IMR-90 (cell line): ENCODE measurements around the gene SLC6A12. TPM values are rescaled to one million over a fixed set of nuclear protein-coding genes. Genes with fewer than 3 reads are reported as not detected.

Experiments
- ATAC-seq: fragments of 200-7000 bp; cut with Tn5 transposase; 2 replicates; pipeline ENCODE4 v1.9.1; 2020; ENCODE audit warnings: low read depth, mild to moderate bottlenecking, moderate library complexity
- BruUV-seq: library from RNA; stranded (reverse); fragments of 400-500 nt; replicated peaks from 2 replicates; lab custom pipeline; 2021; lab: Mats Ljungman, UMichigan
- CTCF ChIA-PET: fragments of 300-600 bp; formaldehyde crosslinking; extraction: SDS; loops from one replicate; lab custom pipeline; 2021; ENCODE audit warnings: antibody characterized with exemption; lab: Yijun Ruan, JAX
- POLR2A ChIA-PET: fragments of 300-600 bp; sonication (Branson Sonifier 250); formaldehyde crosslinking; loops from one replicate; lab custom pipeline; 2022; ENCODE audit warnings: antibody characterized with exemption; ENCODE audit not compliant: unreplicated experiment; lab: Charles Lee
- DNase-seq: peaks from one replicate; pipeline ENCODE4 v3.0.0; 2013
- H2AFZ ChIP-seq: replicated peaks from 2 replicates; pipeline ENCODE3; 2013; ENCODE audit warnings: low read length, mild to moderate bottlenecking; ENCODE audit not compliant: poor library complexity
- H2AK5ac ChIP-seq: 2 replicates; pipeline ENCODE4 v1.6.1; 2013; ENCODE audit warnings: low read depth, low read length, inconsistent platforms
- H2AK9ac ChIP-seq: replicated peaks from 2 replicates; pipeline ENCODE3; 2013; ENCODE audit warnings: mild to moderate bottlenecking, low read depth, low read length, moderate library complexity; ENCODE audit not compliant: poor library complexity
- H2BK120ac ChIP-seq: 2 replicates; pipeline ENCODE4 v1.6.1; 2013; ENCODE audit warnings: low read depth, low read length, inconsistent platforms
- H2BK15ac ChIP-seq: 3 replicates; pipeline ENCODE4 v1.6.1; 2013; ENCODE audit warnings: low read depth, low read length, inconsistent platforms
- H2BK20ac ChIP-seq: 2 replicates; pipeline ENCODE4 v1.6.1; 2013; ENCODE audit warnings: low read depth, mild to moderate bottlenecking, inconsistent platforms, low read length, moderate library complexity
- H2BK5ac ChIP-seq: 2 replicates; pipeline ENCODE4 v1.6.1; 2013; ENCODE audit warnings: mild to moderate bottlenecking, low read depth, low read length, inconsistent platforms; ENCODE audit not compliant: poor library complexity, severe bottlenecking
- H3K14ac ChIP-seq: replicated peaks from 2 replicates; pipeline ENCODE4 v1.6.1; 2013; ENCODE audit warnings: low read depth, low read length, inconsistent platforms
- H3K18ac ChIP-seq: 2 replicates; pipeline ENCODE4 v1.6.1; 2013; ENCODE audit warnings: low read depth, low read length, control low read depth
- H3K23ac ChIP-seq: 2 replicates; pipeline ENCODE4 v1.6.1; 2013; ENCODE audit warnings: low read depth, low read length, inconsistent platforms
- H3K27ac ChIP-seq: 2 replicates; pipeline ENCODE4 v1.5.1; 2013; ENCODE audit warnings: mild to moderate bottlenecking, control low read depth, low read length; ENCODE audit not compliant: insufficient read depth
- H3K27me3 ChIP-seq: 2 replicates; pipeline ENCODE4 v1.6.1; 2013; ENCODE audit warnings: low read length; ENCODE audit not compliant: control insufficient read depth, insufficient read depth
- H3K36me3 ChIP-seq: 2 replicates; pipeline ENCODE4 v1.6.1; 2013; ENCODE audit warnings: low read length, mixed read lengths; ENCODE audit not compliant: control insufficient read depth, insufficient read depth
- H3K4ac ChIP-seq: 2 replicates; pipeline ENCODE4 v1.6.1; 2013; ENCODE audit warnings: low read depth, low read length, inconsistent platforms
- H3K4me1 ChIP-seq: 2 replicates; pipeline ENCODE4 v1.6.1; 2013; ENCODE audit warnings: low read length, mixed read lengths; ENCODE audit not compliant: control insufficient read depth, insufficient read depth
- H3K4me2 ChIP-seq: 2 replicates; pipeline ENCODE4 v1.6.1; 2013; ENCODE audit warnings: low read depth, mild to moderate bottlenecking, control low read depth, low read length, moderate library complexity
- H3K4me3 ChIP-seq: 2 replicates; pipeline ENCODE4 v1.5.1; 2013; ENCODE audit warnings: low read depth, mild to moderate bottlenecking, control low read depth, low read length, moderate library complexity; ENCODE audit not compliant: insufficient read depth
- H3K56ac ChIP-seq: 2 replicates; pipeline ENCODE4 v1.6.1; 2013; ENCODE audit warnings: low read length, inconsistent platforms; ENCODE audit not compliant: insufficient read depth; ENCODE audit errors: extremely low read depth
- H3K79me1 ChIP-seq, 2 experiments: 2 replicates each; pipeline ENCODE4 v1.6.1; 2013; ENCODE audit warnings: low read length in 2 of 2, inconsistent platforms in 1 of 2, low read depth in 1 of 2
- H3K9ac ChIP-seq: 2 replicates; pipeline ENCODE4 v1.6.1; 2013; ENCODE audit warnings: low read depth, low read length, control low read depth
- H3K9me1 ChIP-seq: 2 replicates; pipeline ENCODE4 v1.6.1; 2013; ENCODE audit warnings: low read length, inconsistent platforms; ENCODE audit not compliant: insufficient read depth
- H3K9me3 ChIP-seq: 2 replicates; pipeline ENCODE4 v1.6.1; 2013; ENCODE audit warnings: low read length; ENCODE audit not compliant: control insufficient read depth, insufficient read depth
- H4K20me1 ChIP-seq: 2 replicates; pipeline ENCODE4 v1.6.1; 2013; ENCODE audit warnings: low read length, inconsistent platforms; ENCODE audit not compliant: insufficient read depth
- H4K5ac ChIP-seq: 2 replicates; pipeline ENCODE4 v1.6.1; 2013; ENCODE audit warnings: mild to moderate bottlenecking, low read depth, low read length, control low read depth
- H4K8ac ChIP-seq, 2 experiments: 2 replicates each; pipeline ENCODE4 v1.6.1; 2013; ENCODE audit warnings: low read depth in 2 of 2, low read length in 2 of 2, control low read depth in 1 of 2, inconsistent platforms in 1 of 2
- H4K91ac ChIP-seq: 2 replicates; pipeline ENCODE4 v1.6.1; 2013; ENCODE audit warnings: low read depth, low read length, inconsistent platforms; ENCODE audit not compliant: insufficient read depth
- BHLHE40 ChIP-seq: fragments of 150-350 bp; IDR thresholded peaks from 2 replicates; pipeline ENCODE4 v1.6.1; 2016; ENCODE audit warnings: mild to moderate bottlenecking, low read depth, low read length
- CEBPB ChIP-seq: IDR thresholded peaks from 2 replicates; pipeline ENCODE4 v1.6.1; 2012; ENCODE audit warnings: low read depth, low read length, improper control_type of control experiment
- CHD1 ChIP-seq: IDR thresholded peaks from 2 replicates; pipeline ENCODE4 v1.6.1; 2012; ENCODE audit warnings: low read depth, low read length, improper control_type of control experiment
- FOS ChIP-seq: fragments of 150-350 bp; IDR thresholded peaks from 2 replicates; pipeline ENCODE4 v1.6.1; 2016; ENCODE audit warnings: low read depth, low read length
- MAFK ChIP-seq: IDR thresholded peaks from 2 replicates; pipeline ENCODE4 v1.6.1; 2012; ENCODE audit warnings: low read depth, low read length, improper control_type of control experiment
- MAZ ChIP-seq: IDR thresholded peaks from 2 replicates; pipeline ENCODE4 v1.6.1; 2012; ENCODE audit warnings: low read depth, mild to moderate bottlenecking, low read length, improper control_type of control experiment, moderate library complexity, borderline replicate concordance
- MXI1 ChIP-seq: IDR thresholded peaks from 2 replicates; pipeline ENCODE4 v1.6.1; 2012; ENCODE audit warnings: low read depth, mild to moderate bottlenecking, low read length, moderate library complexity, borderline replicate concordance
- NFE2L2 ChIP-seq: fragments of 150-350 bp; IDR thresholded peaks from 2 replicates; pipeline ENCODE4 v1.6.1; 2016; ENCODE audit warnings: low read depth, mild to moderate bottlenecking, low read length
- POLR2A ChIP-seq: IDR thresholded peaks from 2 replicates; pipeline ENCODE4 v1.6.1; 2012; ENCODE audit warnings: mild to moderate bottlenecking, low read depth, low read length
- RAD21 ChIP-seq: IDR thresholded peaks from 2 replicates; pipeline ENCODE4 v1.6.1; 2012; ENCODE audit warnings: low read length, improper control_type of control experiment
- RCOR1 ChIP-seq: IDR thresholded peaks from 2 replicates; pipeline ENCODE4 v1.6.1; 2012; ENCODE audit warnings: mild to moderate bottlenecking, low read length, improper control_type of control experiment; ENCODE audit not compliant: insufficient replicate concordance
- RFX5 ChIP-seq: IDR thresholded peaks from 2 replicates; pipeline ENCODE4 v1.8.0; 2012; ENCODE audit warnings: low read depth, mild to moderate bottlenecking, low read length, moderate library complexity
- SMC3 ChIP-seq: fragments of 150-350 bp; IDR thresholded peaks from 2 replicates; pipeline ENCODE4 v1.6.1; 2016; ENCODE audit warnings: low read depth, mild to moderate bottlenecking, antibody characterized with exemption, low read length, moderate library complexity
- WGBS, 2 experiments: methylation state at CpG; one replicate each; pipeline versions ENCODE4 v1.1.5 to v1.1.7; 2013; ENCODE audit warnings: missing lambda C conversion rate in 2 of 2; ENCODE audit not compliant: insufficient read length in 1 of 2; ENCODE audit errors: extremely low coverage in 2 of 2; 5-methylcytosine and 5-hydroxymethylcytosine counted together
- dilution Hi-C: fragments of 300-500 bp; cut with HindIII; formaldehyde crosslinking; loops from one replicate; pipeline ENCODE4 v1.14.3; 2018; ENCODE audit warnings: low sequenced_read_pairs; ENCODE audit not compliant: unreplicated experiment
- in situ Hi-C: fragments of 300-500 bp; cut with MboI; formaldehyde crosslinking; loops from 3 replicates; pipeline ENCODE4 v1.14.3; 2019; ENCODE audit warnings: low sequenced_read_pairs, inconsistent platforms, mixed read lengths
- intact Hi-C: fragments of 100-400 bp; cut with micrococcal nuclease; formaldehyde crosslinking; loops from 2 replicates; pipeline ENCODE4 v1.10.0; 2022
- polyA plus RNA-seq, 3 experiments: library from polyadenylated mRNA; depleted of rRNA; stranded (reverse); fragments of >200 nt; gene quantifications; 2 replicates each; pipeline ENCODE4 v1.2.3, GENCODE V29; 2012; ENCODE audit warnings: low replicate concordance in 1 of 3
- total RNA-seq: library from RNA; depleted of rRNA; stranded (reverse); fragments of >200 nt; gene quantifications from 2 replicates; pipeline ENCODE4 v1.2.3, GENCODE V29; 2012
- TF ChIP-seq, protein P1 (sequence below): conservative IDR thresholded peaks from 2 replicates; pipeline ENCODE4 v1.5.1; 2012; ENCODE audit warnings: mild to moderate bottlenecking, low read depth, low read length, improper control_type of control experiment
- TF ChIP-seq, protein P2 (sequence below): fragments of 150-350 bp; IDR thresholded peaks from 2 replicates; pipeline ENCODE4 v1.6.1; 2017; ENCODE audit warnings: mild to moderate bottlenecking, antibody characterized with exemption, low read length, low read depth
- TF ChIP-seq, protein P3 (sequence below): fragments of 150-350 bp; IDR thresholded peaks from 2 replicates; pipeline ENCODE4 v1.6.1; 2016; ENCODE audit warnings: low read depth, mild to moderate bottlenecking, low read length, moderate library complexity, borderline replicate concordance

SLC6A12 gene
- total and polyA plus RNA-seq, 2 of the 4 experiments (the other 2 are of a cell fraction), result not detected

DNA sequence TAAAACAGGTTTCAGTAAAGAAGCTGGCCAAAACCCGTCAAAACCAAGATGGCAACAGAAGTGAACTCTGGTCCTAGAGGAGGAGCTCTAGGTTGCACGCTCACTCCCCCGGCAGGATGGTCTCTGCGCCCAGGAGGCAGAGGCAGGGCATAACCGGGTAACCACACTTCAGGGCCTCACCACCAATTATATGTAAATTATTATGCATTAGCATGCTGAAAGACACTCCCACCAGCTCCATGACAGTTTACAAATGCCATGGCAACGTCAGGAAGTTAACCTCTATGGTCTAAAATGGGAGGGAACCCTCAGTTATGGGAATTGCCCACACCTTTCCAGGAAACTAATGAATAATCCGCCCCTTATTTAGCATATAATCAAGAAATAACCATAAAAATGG lies 20.1 kb upstream of the SLC6A12 start:
- WGBS, 2 experiments, result no CpG with 5 or more reads among the region's 7 CpGs
- H4K5ac ChIP-seq, result no peak overlapping the region
- H2BK5ac ChIP-seq, result no peak overlapping the region
- H3K23ac ChIP-seq, result no peak overlapping the region
- H3K4ac ChIP-seq, result no peak overlapping the region
- H3K4me3 ChIP-seq, result no peak overlapping the region
- no peak overlapping the region for H2BK20ac ChIP-seq
- H2BK15ac ChIP-seq, result no peak overlapping the region
- H2AK9ac ChIP-seq, result no peak overlapping the region
- intact Hi-C loops (no loop called here), dilution Hi-C loops (no loop called here), in situ Hi-C loops (no loop called here)
- TF ChIP-seq RFX5 (no peak), NFE2L2 (no peak), SMC3 (no peak), RCOR1 (no peak), MXI1 (no peak), MAZ (no peak), POLR2A (no peak), RAD21 (no peak), FOS (no peak), CHD1 (no peak), BHLHE40 (no peak), MAFK (no peak), CEBPB (no peak)
- TF ChIP-seq, protein P1, sequence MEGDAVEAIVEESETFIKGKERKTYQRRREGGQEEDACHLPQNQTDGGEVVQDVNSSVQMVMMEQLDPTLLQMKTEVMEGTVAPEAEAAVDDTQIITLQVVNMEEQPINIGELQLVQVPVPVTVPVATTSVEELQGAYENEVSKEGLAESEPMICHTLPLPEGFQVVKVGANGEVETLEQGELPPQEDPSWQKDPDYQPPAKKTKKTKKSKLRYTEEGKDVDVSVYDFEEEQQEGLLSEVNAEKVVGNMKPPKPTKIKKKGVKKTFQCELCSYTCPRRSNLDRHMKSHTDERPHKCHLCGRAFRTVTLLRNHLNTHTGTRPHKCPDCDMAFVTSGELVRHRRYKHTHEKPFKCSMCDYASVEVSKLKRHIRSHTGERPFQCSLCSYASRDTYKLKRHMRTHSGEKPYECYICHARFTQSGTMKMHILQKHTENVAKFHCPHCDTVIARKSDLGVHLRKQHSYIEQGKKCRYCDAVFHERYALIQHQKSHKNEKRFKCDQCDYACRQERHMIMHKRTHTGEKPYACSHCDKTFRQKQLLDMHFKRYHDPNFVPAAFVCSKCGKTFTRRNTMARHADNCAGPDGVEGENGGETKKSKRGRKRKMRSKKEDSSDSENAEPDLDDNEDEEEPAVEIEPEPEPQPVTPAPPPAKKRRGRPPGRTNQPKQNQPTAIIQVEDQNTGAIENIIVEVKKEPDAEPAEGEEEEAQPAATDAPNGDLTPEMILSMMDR, result no peak
- TF ChIP-seq, protein P2, sequence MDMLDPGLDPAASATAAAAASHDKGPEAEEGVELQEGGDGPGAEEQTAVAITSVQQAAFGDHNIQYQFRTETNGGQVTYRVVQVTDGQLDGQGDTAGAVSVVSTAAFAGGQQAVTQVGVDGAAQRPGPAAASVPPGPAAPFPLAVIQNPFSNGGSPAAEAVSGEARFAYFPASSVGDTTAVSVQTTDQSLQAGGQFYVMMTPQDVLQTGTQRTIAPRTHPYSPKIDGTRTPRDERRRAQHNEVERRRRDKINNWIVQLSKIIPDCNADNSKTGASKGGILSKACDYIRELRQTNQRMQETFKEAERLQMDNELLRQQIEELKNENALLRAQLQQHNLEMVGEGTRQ, result no peak
- TF ChIP-seq, protein P3, sequence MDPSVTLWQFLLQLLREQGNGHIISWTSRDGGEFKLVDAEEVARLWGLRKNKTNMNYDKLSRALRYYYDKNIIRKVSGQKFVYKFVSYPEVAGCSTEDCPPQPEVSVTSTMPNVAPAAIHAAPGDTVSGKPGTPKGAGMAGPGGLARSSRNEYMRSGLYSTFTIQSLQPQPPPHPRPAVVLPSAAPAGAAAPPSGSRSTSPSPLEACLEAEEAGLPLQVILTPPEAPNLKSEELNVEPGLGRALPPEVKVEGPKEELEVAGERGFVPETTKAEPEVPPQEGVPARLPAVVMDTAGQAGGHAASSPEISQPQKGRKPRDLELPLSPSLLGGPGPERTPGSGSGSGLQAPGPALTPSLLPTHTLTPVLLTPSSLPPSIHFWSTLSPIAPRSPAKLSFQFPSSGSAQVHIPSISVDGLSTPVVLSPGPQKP, result no peak
- H3K56ac ChIP-seq, result no peak overlapping the region
- H4K20me1 ChIP-seq, result no peaks in the 10 kb centered on the region
- H2BK120ac ChIP-seq, result no peak overlapping the region
- H4K8ac ChIP-seq, result no peak overlapping the region
- ChIA-PET CTCF (no interaction called here), POLR2A (no interaction called here)
- no peak overlapping the region for H3K27ac ChIP-seq
- DNase-seq (no peak), ATAC-seq (no peak)
- no peak overlapping the region for H4K91ac ChIP-seq
- H3K9me1 ChIP-seq, result no peaks in the 10 kb centered on the region
- peaks cover 19% of the 10 kb centered on the region for H3K9me3 ChIP-seq
- H2AK5ac ChIP-seq, result no peak overlapping the region
- H3K14ac ChIP-seq, result no peak overlapping the region
- no peaks in the 10 kb centered on the region for H3K4me1 ChIP-seq
- no peaks in the 10 kb centered on the region for H3K79me1 ChIP-seq
- H3K27me3 ChIP-seq, result peaks cover 52% of the 10 kb centered on the region
- H3K18ac ChIP-seq, result no peak overlapping the region
- H2AFZ ChIP-seq, result no peak overlapping the region
- no peaks in the 10 kb centered on the region for H3K36me3 ChIP-seq
- no peak overlapping the region for H3K9ac ChIP-seq
- no peak overlapping the region for H3K4me2 ChIP-seq
- no TSS peak for BruUV-seq
